ENCODE results near the gene XRRA1.

DNA sequence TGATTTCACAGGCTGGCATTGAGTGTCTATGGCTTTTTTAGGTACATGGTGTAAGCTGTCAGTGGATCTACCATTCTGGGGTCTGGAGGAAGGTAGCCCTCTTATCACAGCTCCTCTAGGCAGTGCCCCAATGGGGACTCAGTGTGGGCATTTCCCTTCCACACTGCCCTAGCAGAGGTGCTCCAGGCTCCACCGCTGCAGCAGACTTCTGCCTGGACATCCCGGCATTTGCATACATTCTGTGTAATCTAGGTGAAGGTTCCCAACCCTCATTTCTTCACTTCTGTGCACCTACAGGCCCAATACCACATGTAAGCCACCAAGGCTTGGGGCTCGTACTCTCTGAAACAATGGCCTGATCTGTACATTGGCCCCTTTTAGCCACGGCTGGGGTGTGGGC, 122.0 kb downstream of the XRRA1 start:
- TF ChIP-seq CTCF (IDR thresholded peaks at IDR 0.05) = no peak
- no peak for TF ChIP-seq ZFX (IDR thresholded peaks at IDR 0.05; ENCODE audit: borderline replicate concordance)

Data from 22Rv1 (cell line).